ENCODE results near the gene SFMBT2.

- no peak for TF ChIP-seq CEBPB (IDR thresholded peaks at IDR 0.05)
- no peak for TF ChIP-seq MAX (IDR thresholded peaks at IDR 0.05)
Measured at GRCh38 chr10:7258948-7259523, 151.8 kb downstream of the SFMBT2 start.

Data from Ishikawa (cell line).